ENCODE results near the gene NANOS3.
A peak's percentile ranks its signal among the peaks of the same experiment; 100 is the strongest.

NANOS3 gene

GRCh38 chr19:13881692-13882418, 4.9 kb downstream of the NANOS3 start:
- H3K27ac Mint-ChIP-seq = no peak overlapping the region
- no peak for ATAC-seq (ENCODE audit: low read depth)
- no peaks in the 10 kb centered on the region for H3K9me3 Mint-ChIP-seq
- H3K36me3 Mint-ChIP-seq = no peaks in the 10 kb centered on the region
- H3K4me1 Mint-ChIP-seq = peaks cover 18% of the 10 kb centered on the region
- H3K4me3 Mint-ChIP-seq = peak overlapping the region; percentile 32
- DNase-seq (ENCODE audit: low spot score in 2 of 2) = no peak
- H3K27me3 Mint-ChIP-seq = no peaks in the 10 kb centered on the region

- DNase-seq (ENCODE audit: low spot score in 2 of 2) (no peak), ATAC-seq (ENCODE audit: low read depth) (no peak)
- no peak overlapping the region for H3K27ac Mint-ChIP-seq
These were observed 5.5 kb downstream of the NANOS3 start for GRCh38 chr19:13882419-13882795.

GRCh38 chr19:13882836-13883235, 5.9 kb downstream of the NANOS3 start:
- H3K4me1 Mint-ChIP-seq = peaks cover 18% of the 10 kb centered on the region
- H3K36me3 Mint-ChIP-seq = no peaks in the 10 kb centered on the region
- H3K27ac Mint-ChIP-seq = no peak overlapping the region

More at GRCh38 chr19:13882419-13882795, 5.5 kb downstream of the NANOS3 start:
- no peaks in the 10 kb centered on the region for H3K27me3 Mint-ChIP-seq
- H3K9me3 Mint-ChIP-seq = no peaks in the 10 kb centered on the region
- H3K4me3 Mint-ChIP-seq = no peak overlapping the region
- peaks cover 18% of the 10 kb centered on the region for H3K4me1 Mint-ChIP-seq
- H3K36me3 Mint-ChIP-seq = no peaks in the 10 kb centered on the region

GRCh38 chr19:13883516-13884064, 6.7 kb downstream of the NANOS3 start:
- Mint-ChIP-seq H3K27ac (no peak overlapping the region), H3K9me3 (no peaks in the 10 kb centered on the region), H3K27me3 (no peaks in the 10 kb centered on the region), H3K4me3 (no peak overlapping the region), H3K4me1 (peaks cover 18% of the 10 kb centered on the region), H3K36me3 (no peaks in the 10 kb centered on the region)
- ATAC-seq (ENCODE audit: low read depth) (no peak), DNase-seq (ENCODE audit: low spot score in 2 of 2) (no peak)

More at GRCh38 chr19:13882836-13883235, 5.9 kb downstream of the NANOS3 start:
- Mint-ChIP-seq H3K9me3 (no peaks in the 10 kb centered on the region), H3K4me3 (no peak overlapping the region), H3K27me3 (no peaks in the 10 kb centered on the region)
- no peak for DNase-seq (ENCODE audit: low spot score in 2 of 2)
- no peak for ATAC-seq (ENCODE audit: low read depth)

GRCh38 chr19:13884726-13885591, 8.0 kb downstream of the NANOS3 start:
- no peaks in the 10 kb centered on the region for H3K9me3 Mint-ChIP-seq
- peaks cover 18% of the 10 kb centered on the region for H3K4me1 Mint-ChIP-seq
- ATAC-seq (ENCODE audit: low read depth) = no peak
- DNase-seq (ENCODE audit: low spot score in 2 of 2) = no peak
- no peak overlapping the region for H3K4me3 Mint-ChIP-seq
- no peak overlapping the region for H3K27ac Mint-ChIP-seq
- no peaks in the 10 kb centered on the region for H3K27me3 Mint-ChIP-seq
- H3K36me3 Mint-ChIP-seq = no peaks in the 10 kb centered on the region

- Mint-ChIP-seq H3K4me3 (no peak overlapping the region), H3K4me1 (peaks cover 14% of the 10 kb centered on the region), H3K27me3 (no peaks in the 10 kb centered on the region), H3K36me3 (no peaks in the 10 kb centered on the region), H3K27ac (no peak overlapping the region), H3K9me3 (no peaks in the 10 kb centered on the region)
- DNase-seq (ENCODE audit: low spot score in 2 of 2) (no peak), ATAC-seq (ENCODE audit: low read depth) (no peak)
These were observed 9.0 kb downstream of the NANOS3 start for GRCh38 chr19:13885826-13886365.

- H3K27me3 Mint-ChIP-seq = no peaks in the 10 kb centered on the region
- no peak overlapping the region for H3K27ac Mint-ChIP-seq
- peaks cover 3% of the 10 kb centered on the region for H3K4me1 Mint-ChIP-seq
- no peaks in the 10 kb centered on the region for H3K9me3 Mint-ChIP-seq
- no peaks in the 10 kb centered on the region for H3K36me3 Mint-ChIP-seq
- H3K4me3 Mint-ChIP-seq = no peak overlapping the region
- ATAC-seq (ENCODE audit: low read depth) (no peak), DNase-seq (ENCODE audit: low spot score in 2 of 2) (no peak)
These were observed 10.1 kb downstream of the NANOS3 start for GRCh38 chr19:13887018-13887436.

GRCh38 chr19:13887517-13887916, 10.6 kb downstream of the NANOS3 start:
- no peak for ATAC-seq (ENCODE audit: low read depth)
- H3K9me3 Mint-ChIP-seq = no peaks in the 10 kb centered on the region
- DNase-seq (ENCODE audit: low spot score in 2 of 2) = no peak
- H3K27ac Mint-ChIP-seq = no peak overlapping the region
- H3K36me3 Mint-ChIP-seq = no peaks in the 10 kb centered on the region
- no peaks in the 10 kb centered on the region for H3K4me1 Mint-ChIP-seq
- H3K4me3 Mint-ChIP-seq = no peak overlapping the region
- no peaks in the 10 kb centered on the region for H3K27me3 Mint-ChIP-seq

GRCh38 chr19:13888281-13888680, 11.3 kb downstream of the NANOS3 start:
- no peaks in the 10 kb centered on the region for H3K9me3 Mint-ChIP-seq
- H3K4me1 Mint-ChIP-seq = no peaks in the 10 kb centered on the region
- ATAC-seq (ENCODE audit: low read depth) (no peak), DNase-seq (ENCODE audit: low spot score in 2 of 2) (no peak)
- no peak overlapping the region for H3K27ac Mint-ChIP-seq
- no peaks in the 10 kb centered on the region for H3K36me3 Mint-ChIP-seq
- H3K27me3 Mint-ChIP-seq = no peaks in the 10 kb centered on the region
- H3K4me3 Mint-ChIP-seq = no peak overlapping the region

- ATAC-seq (ENCODE audit: low read depth) = no peak
- H3K36me3 Mint-ChIP-seq = no peaks in the 10 kb centered on the region
- H3K4me1 Mint-ChIP-seq = no peaks in the 10 kb centered on the region
- H3K4me3 Mint-ChIP-seq = no peak overlapping the region
- no peak overlapping the region for H3K27ac Mint-ChIP-seq
- DNase-seq (ENCODE audit: low spot score in 2 of 2) = no peak
- H3K9me3 Mint-ChIP-seq = no peaks in the 10 kb centered on the region
- H3K27me3 Mint-ChIP-seq = no peaks in the 10 kb centered on the region
These were observed 13.2 kb downstream of the NANOS3 start for GRCh38 chr19:13890136-13890535.

- H3K27ac Mint-ChIP-seq = no peak overlapping the region
- no peaks in the 10 kb centered on the region for H3K27me3 Mint-ChIP-seq
- no peaks in the 10 kb centered on the region for H3K36me3 Mint-ChIP-seq
- H3K4me3 Mint-ChIP-seq = no peak overlapping the region
- H3K9me3 Mint-ChIP-seq = no peaks in the 10 kb centered on the region
- no peaks in the 10 kb centered on the region for H3K4me1 Mint-ChIP-seq
- DNase-seq (ENCODE audit: low spot score in 2 of 2) = no peak
- ATAC-seq (ENCODE audit: low read depth) = no peak
These were observed 15.9 kb downstream of the NANOS3 start for GRCh38 chr19:13892870-13893269.

GRCh38 chr19:13894552-13894951, 17.6 kb downstream of the NANOS3 start:
- no peak for ATAC-seq (ENCODE audit: low read depth)
- H3K9me3 Mint-ChIP-seq = no peaks in the 10 kb centered on the region
- H3K4me1 Mint-ChIP-seq = no peaks in the 10 kb centered on the region
- no peaks in the 10 kb centered on the region for H3K27me3 Mint-ChIP-seq
- no peak overlapping the region for H3K4me3 Mint-ChIP-seq
- H3K27ac Mint-ChIP-seq = no peak overlapping the region
- no peaks in the 10 kb centered on the region for H3K36me3 Mint-ChIP-seq
- no peak for DNase-seq (ENCODE audit: low spot score in 2 of 2)

GRCh38 chr19:13896227-13896626, 19.3 kb downstream of the NANOS3 start:
- Mint-ChIP-seq H3K27ac (no peak overlapping the region), H3K4me3 (no peak overlapping the region), H3K27me3 (no peaks in the 10 kb centered on the region), H3K9me3 (no peaks in the 10 kb centered on the region), H3K4me1 (no peaks in the 10 kb centered on the region), H3K36me3 (no peaks in the 10 kb centered on the region)
- DNase-seq (ENCODE audit: low spot score in 2 of 2) = no peak
- ATAC-seq (ENCODE audit: low read depth) = no peak

GRCh38 chr19:13899393-13899792, 22.5 kb downstream of the NANOS3 start:
- Mint-ChIP-seq H3K4me1 (no peaks in the 10 kb centered on the region), H3K4me3 (no peak overlapping the region), H3K27ac (no peak overlapping the region), H3K9me3 (no peaks in the 10 kb centered on the region), H3K27me3 (no peaks in the 10 kb centered on the region), H3K36me3 (no peaks in the 10 kb centered on the region)
- DNase-seq (ENCODE audit: low spot score in 2 of 2) (no peak), ATAC-seq (ENCODE audit: low read depth) (no peak)
